ENCODE data around the gene PES1. TPM values are rescaled to one million over a fixed set of nuclear protein-coding genes. Genes with fewer than 3 reads are reported as not detected.

Gene PES1
- total and polyA plus RNA-seq, 2 of the 13 experiments (the other 11 are each of a cell fraction or from before 2014, with no cell fraction given): 65.1 to 94.7 TPM

DNA sequence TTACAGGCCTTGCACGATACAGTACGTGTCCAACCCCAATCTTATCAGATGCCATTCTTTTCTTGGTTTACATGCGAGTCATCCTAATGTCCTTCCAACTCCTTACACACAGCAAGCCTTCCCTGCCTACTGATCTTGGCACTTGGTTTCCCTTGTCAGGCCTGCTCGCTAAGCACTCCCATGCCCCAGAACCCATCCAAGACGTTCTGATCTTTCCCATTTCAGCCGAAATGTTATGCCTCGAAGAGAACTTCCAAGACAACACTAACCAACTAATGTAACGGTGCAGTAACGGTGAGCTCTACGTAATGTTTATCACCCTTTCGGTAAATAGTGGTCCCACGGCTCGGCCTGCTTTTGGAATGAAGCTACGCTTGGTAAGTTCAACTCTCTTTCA, 521 bp downstream of the PES1 start (continued):
- TF ChIP-seq, protein P1, sequence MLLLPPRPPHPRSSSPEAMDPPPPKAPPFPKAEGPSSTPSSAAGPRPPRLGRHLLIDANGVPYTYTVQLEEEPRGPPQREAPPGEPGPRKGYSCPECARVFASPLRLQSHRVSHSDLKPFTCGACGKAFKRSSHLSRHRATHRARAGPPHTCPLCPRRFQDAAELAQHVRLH (CRISPR knock-in tag; IDR thresholded peaks at IDR 0.05; ENCODE audit: borderline replicate concordance, low read depth): no peak
- no peak for TF ChIP-seq ZZZ3 (CRISPR knock-in tag; IDR thresholded peaks at IDR 0.05; ENCODE audit: borderline replicate concordance)
- TF ChIP-seq POGZ (CRISPR knock-in tag; IDR thresholded peaks at IDR 0.05): no peak
- TF ChIP-seq ZNF703 (CRISPR knock-in tag; IDR thresholded peaks at IDR 0.05; ENCODE audit: borderline replicate concordance): no peak
- no peak for TF ChIP-seq E2F1 (CRISPR knock-in tag; IDR thresholded peaks at IDR 0.05)
- TF ChIP-seq ZNF274 (CRISPR knock-in tag; IDR thresholded peaks at IDR 0.05): no peak
- TF ChIP-seq MED1 (CRISPR knock-in tag; IDR thresholded peaks at IDR 0.05): no peak
- TF ChIP-seq ZNF33A (CRISPR knock-in tag; IDR thresholded peaks at IDR 0.05; ENCODE audit: borderline replicate concordance): no peak
- no peak for TF ChIP-seq HOXA9 (CRISPR knock-in tag; IDR thresholded peaks at IDR 0.05; ENCODE audit: borderline replicate concordance)
- TF ChIP-seq, protein P2, sequence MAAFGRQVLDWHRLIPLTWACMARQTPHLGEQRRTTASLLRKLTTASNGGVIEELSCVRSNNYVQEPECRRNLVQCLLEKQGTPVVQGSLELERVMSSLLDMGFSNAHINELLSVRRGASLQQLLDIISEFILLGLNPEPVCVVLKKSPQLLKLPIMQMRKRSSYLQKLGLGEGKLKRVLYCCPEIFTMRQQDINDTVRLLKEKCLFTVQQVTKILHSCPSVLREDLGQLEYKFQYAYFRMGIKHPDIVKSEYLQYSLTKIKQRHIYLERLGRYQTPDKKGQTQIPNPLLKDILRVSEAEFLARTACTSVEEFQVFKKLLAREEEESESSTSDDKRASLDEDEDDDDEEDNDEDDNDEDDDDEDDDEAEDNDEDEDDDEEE (CRISPR knock-in tag; IDR thresholded peaks at IDR 0.05): no peak
- 0 out of 2 replicates have a peak, but pooled peaks have one; percentile 7 for TF ChIP-seq SMAD1 (CRISPR knock-in tag; IDR thresholded peaks at IDR 0.05; ENCODE audit: borderline replicate concordance, low read depth)
- TF ChIP-seq PHF20 (CRISPR knock-in tag; IDR thresholded peaks at IDR 0.05): no peak
- no peak for TF ChIP-seq RERE (CRISPR knock-in tag; IDR thresholded peaks at IDR 0.05; ENCODE audit: low read depth)
- TF ChIP-seq, protein P3, sequence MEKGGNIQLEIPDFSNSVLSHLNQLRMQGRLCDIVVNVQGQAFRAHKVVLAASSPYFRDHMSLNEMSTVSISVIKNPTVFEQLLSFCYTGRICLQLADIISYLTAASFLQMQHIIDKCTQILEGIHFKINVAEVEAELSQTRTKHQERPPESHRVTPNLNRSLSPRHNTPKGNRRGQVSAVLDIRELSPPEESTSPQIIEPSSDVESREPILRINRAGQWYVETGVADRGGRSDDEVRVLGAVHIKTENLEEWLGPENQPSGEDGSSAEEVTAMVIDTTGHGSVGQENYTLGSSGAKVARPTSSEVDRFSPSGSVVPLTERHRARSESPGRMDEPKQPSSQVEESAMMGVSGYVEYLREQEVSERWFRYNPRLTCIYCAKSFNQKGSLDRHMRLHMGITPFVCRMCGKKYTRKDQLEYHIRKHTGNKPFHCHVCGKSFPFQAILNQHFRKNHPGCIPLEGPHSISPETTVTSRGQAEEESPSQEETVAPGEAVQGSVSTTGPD (CRISPR knock-in tag; IDR thresholded peaks at IDR 0.05): no peak
- TF ChIP-seq CCDC6 (CRISPR knock-in tag; IDR thresholded peaks at IDR 0.05): no peak
- no peak for TF ChIP-seq SP4 (CRISPR knock-in tag; IDR thresholded peaks at IDR 0.05)
- TF ChIP-seq FOXO4 (CRISPR knock-in tag; conservative IDR thresholded peaks at IDR 0.05): 0 out of 2 replicates have a peak, but pooled peaks have one; percentile 65
- TF ChIP-seq MEIS1 (CRISPR knock-in tag; IDR thresholded peaks at IDR 0.05; ENCODE audit: borderline replicate concordance): 0 out of 2 replicates have a peak, but pooled peaks have one; percentile 12
- TF ChIP-seq NFE2L1 (CRISPR knock-in tag; IDR thresholded peaks at IDR 0.05; ENCODE audit: borderline replicate concordance): no peak

All from HepG2 (cell line).